Epithelial cell of esophagus (primary cell): ENCODE measurements around the gene MDFIC.

ENCODE experiments used
- DNase-seq: peaks from one replicate; pipeline ENCODE4 v3.0.0; 2010; ENCODE audit warnings: low read depth
- H3K4me3 ChIP-seq: 2 replicates; pipeline ENCODE4 v1.5.1; 2011; ENCODE audit warnings: mild to moderate bottlenecking, low read length, control low read depth
- TF ChIP-seq, protein P1 (sequence below): IDR thresholded peaks from 2 replicates; pipeline ENCODE4 v1.5.1; 2011; ENCODE audit warnings: low read depth, mild to moderate bottlenecking, low read length, control low read depth, inconsistent platforms; ENCODE audit not compliant: insufficient read depth; ENCODE audit errors: missing control alignments

Gene MDFIC

DNA sequence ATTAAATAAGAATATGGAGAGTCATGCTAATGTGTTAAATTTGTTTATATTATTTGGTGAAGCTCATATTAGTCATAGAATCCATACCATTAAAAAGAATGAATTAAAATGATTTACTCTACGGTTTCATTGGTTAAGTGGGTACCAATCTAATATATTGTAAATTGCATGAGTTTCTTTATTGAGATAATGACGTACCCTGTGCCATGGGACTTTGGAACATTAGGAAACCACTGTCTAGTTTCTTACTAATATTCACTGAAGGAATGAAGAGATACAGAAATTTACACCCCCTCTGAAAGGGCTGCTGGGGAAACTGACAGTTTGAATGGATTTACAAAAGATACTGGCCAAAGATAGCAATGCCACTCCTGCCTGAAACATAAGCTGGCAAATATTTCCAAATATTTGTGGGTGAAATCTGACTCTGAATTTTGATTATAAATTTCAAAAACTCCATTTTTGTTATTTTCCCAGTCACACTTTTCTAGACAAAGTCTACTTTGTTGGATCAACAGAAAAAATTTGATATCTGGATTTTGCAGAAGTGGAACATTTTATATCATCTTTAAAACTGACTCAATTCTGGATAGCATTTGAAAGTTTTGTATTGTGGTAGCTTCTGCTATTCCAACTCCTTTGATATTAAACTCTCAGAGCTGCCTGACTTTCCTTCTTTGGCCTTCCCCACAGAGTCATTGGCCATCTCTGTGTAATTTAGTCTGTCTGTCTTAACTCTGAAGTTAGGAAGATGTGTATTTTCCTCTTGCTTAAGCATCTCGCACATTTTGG lies 22.3 kb downstream of the MDFIC start:
- TF ChIP-seq, protein P1, sequence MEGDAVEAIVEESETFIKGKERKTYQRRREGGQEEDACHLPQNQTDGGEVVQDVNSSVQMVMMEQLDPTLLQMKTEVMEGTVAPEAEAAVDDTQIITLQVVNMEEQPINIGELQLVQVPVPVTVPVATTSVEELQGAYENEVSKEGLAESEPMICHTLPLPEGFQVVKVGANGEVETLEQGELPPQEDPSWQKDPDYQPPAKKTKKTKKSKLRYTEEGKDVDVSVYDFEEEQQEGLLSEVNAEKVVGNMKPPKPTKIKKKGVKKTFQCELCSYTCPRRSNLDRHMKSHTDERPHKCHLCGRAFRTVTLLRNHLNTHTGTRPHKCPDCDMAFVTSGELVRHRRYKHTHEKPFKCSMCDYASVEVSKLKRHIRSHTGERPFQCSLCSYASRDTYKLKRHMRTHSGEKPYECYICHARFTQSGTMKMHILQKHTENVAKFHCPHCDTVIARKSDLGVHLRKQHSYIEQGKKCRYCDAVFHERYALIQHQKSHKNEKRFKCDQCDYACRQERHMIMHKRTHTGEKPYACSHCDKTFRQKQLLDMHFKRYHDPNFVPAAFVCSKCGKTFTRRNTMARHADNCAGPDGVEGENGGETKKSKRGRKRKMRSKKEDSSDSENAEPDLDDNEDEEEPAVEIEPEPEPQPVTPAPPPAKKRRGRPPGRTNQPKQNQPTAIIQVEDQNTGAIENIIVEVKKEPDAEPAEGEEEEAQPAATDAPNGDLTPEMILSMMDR, result no peak
- H3K4me3 ChIP-seq, result no peak overlapping the region
- DNase-seq, result no peak

DNA sequence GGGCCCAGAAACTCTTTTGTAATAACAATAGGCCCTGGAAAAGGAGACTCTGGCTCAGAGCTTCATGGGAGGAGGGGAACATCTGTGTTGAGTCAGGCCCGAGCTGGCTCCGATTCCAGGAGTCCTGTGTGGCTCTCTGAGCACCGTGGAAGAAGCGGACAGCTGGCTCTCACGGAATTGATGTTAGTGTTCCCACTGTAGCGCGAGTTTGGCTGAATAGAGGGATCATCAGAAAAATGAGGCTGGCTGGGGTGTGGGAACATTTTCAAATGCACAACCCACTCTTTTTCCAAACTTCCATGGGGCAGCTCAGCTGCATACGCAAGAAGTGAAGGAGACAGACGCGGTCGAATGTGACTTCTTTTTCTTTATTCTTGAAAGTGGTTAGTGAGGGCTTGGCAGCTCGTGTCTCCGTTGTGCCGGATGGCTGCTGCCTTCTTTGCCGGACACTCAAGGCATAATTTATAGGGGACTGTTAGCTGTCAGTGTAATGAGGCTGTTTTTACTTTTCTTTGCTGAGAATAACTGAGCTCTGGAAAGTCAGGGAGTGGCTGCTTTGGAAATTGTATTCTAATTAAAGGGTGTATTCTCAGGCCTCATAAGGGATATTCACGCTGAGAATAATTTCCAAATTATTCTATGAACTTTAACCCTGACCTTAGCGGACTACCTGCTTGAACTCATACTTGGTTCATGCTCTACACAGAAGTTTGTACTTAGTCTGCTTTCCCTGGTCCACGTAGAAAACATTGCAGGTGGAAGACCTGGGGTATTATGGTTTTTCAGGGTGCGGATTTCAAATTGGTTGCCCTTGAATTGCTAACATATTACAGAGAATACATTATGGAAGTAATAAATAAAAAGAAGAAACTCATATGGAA lies 23.1 kb downstream of the MDFIC start:
- no peak for DNase-seq
- TF ChIP-seq, protein P1, result no peak
- no peak overlapping the region for H3K4me3 ChIP-seq

DNA sequence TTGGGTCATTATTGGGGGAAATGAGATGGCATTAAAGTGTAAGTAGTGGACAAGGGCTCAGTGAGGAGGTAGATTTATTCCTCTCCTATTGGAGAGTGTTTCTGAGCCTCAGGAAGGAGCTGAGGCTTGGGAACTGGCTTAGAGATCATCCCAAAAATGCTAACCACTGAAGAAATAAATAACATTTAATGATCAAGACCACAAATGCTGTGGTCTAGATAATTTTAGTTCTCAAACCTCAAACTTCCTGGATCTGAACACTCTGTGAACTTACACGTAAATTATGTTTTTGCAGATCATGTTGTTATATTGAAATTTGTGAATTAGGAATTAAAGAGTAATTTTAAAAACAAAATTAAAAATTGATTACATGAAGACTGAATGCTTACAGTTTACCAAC lies 27.3 kb downstream of the MDFIC start:
- TF ChIP-seq, protein P1, result no peak
- no peak for DNase-seq
- no peak overlapping the region for H3K4me3 ChIP-seq

DNA sequence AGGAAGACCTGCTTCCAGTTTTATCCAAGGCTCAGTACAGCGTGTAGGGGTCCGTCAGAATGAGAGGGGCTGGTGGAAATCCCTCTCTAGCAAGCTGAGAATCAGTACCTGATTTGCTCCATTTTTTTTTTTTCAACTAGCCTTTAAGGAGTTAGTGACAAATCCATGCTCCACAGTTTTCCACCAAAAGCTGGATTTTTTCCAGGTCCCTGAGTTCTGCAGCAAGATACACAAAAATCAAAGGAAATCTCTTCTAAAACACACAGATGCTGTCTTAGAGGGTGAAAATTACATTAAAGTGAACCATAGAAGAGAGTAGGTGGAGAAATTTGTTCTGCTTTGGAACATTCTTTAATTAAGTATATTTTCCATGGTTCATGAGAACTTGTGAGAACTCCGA lies 30.4 kb downstream of the MDFIC start:
- H3K4me3 ChIP-seq, result no peak overlapping the region
- TF ChIP-seq, protein P1, result no peak

DNA sequence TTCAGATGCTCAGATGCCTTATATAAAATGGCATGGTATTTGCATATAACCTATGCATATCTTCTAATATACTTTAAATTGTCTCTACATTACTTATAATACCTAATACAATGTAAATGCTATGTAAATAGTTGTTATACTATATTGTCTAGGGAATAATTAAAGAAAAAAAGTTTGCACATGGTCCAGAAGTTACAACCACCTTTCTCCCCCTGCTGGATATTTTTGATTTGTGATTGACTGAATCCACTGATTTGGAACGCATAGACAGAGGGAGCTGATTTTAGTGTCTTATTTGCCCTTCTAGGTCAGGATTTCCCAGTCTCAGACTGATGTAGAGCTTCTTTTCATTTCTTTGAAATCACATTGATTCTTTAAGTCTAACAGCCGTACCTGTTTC lies 31.8 kb downstream of the MDFIC start:
- no peak overlapping the region for H3K4me3 ChIP-seq
- TF ChIP-seq, protein P1, result peak; percentile 3
- no peak for DNase-seq

More for the DNA sequence above, 30.4 kb downstream of the MDFIC start:
- DNase-seq, result no peak

DNA sequence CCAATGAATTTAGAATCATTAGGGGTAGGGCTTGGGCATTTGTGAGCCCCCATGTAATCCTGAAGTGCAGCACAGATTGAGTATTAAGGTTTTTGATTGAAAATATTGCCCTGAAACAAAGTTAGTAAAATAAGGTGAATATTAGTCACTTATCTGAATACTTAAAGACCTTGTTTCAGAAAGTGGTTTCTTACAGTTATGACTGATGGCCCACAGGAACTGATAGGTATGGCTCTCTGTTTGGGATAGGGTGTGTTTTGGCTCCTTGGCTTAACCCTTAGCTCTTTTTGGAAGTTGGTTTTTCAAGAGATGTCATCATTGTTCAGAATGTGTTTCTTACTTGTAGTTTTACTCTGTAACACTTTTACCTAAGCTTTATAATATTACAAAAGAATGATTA lies 34.8 kb downstream of the MDFIC start:
- DNase-seq, result no peak
- no peak overlapping the region for H3K4me3 ChIP-seq
- TF ChIP-seq, protein P1, result no peak
